HAP-1 (cell line): Measurements from ENCODE around the gene TMEM17.

Experiments
- DNase-seq, 2 experiments: peaks; one replicate each; pipeline ENCODE4 v3.0.0-alpha.2; 2016 to 2020; ENCODE audit warnings: low spot score in 2 of 2
- H3K27me3 ChIP-seq: fragments of 250-450 bp; sonication (Bioruptor Pico); 2 replicates; pipeline ENCODE4 v1.5.1; 2020; ENCODE audit warnings: low read depth, mild to moderate bottlenecking, moderate library complexity
- H3K36me3 ChIP-seq: fragments of 250-450 bp; sonication (Bioruptor Pico); replicated peaks from 2 replicates; pipeline ENCODE4 v1.5.1; 2020; ENCODE audit warnings: mild to moderate bottlenecking
- H3K4me1 ChIP-seq: fragments of 250-450 bp; sonication (Bioruptor Pico); 2 replicates; pipeline ENCODE4 v1.5.1; 2020; ENCODE audit warnings: mild to moderate bottlenecking
- H3K4me3 ChIP-seq: fragments of 250-450 bp; sonication (Bioruptor Pico); 2 replicates; pipeline ENCODE4 v1.5.1; 2020; ENCODE audit warnings: mild to moderate bottlenecking, moderate library complexity
- H3K9me3 ChIP-seq: fragments of 250-450 bp; sonication (Bioruptor Pico); 2 replicates; pipeline ENCODE4 v1.5.1; 2020; ENCODE audit warnings: mild to moderate bottlenecking, moderate library complexity
- in situ Hi-C: fragments of 300-500 bp; cut with MboI; formaldehyde crosslinking; loops from 3 replicates; pipeline ENCODE4 v1.14.3; 2020; ENCODE audit warnings: low sequenced_read_pairs, inconsistent platforms, mixed read lengths

Gene TMEM17

DNA sequence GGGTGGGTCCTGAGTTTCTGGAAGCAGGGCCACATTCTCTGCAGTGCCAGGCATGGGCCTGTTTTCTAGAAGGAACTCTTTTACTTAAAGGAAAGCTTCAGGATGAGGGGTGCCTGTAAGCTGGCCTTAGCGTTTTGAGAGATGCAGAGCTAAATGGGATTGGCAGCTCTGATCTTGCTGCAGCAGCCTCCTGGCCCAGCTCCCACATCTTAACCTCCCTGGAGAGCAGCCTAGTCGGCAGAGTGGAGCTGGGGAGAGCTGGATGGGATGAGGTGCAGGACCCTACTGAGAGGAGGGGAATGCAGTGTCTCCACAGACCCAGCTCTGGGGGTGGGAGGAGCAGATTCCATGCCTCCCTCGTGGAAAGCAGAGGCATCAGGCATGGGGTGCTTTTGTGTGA is 52.0 kb downstream of the TMEM17 start:
- in situ Hi-C loops, result loop anchor here (25.0 kb wide), 1 partner anchor 583 kb away; no protein-coding TSS in a partner anchor
- DNase-seq, result no peak

DNA sequence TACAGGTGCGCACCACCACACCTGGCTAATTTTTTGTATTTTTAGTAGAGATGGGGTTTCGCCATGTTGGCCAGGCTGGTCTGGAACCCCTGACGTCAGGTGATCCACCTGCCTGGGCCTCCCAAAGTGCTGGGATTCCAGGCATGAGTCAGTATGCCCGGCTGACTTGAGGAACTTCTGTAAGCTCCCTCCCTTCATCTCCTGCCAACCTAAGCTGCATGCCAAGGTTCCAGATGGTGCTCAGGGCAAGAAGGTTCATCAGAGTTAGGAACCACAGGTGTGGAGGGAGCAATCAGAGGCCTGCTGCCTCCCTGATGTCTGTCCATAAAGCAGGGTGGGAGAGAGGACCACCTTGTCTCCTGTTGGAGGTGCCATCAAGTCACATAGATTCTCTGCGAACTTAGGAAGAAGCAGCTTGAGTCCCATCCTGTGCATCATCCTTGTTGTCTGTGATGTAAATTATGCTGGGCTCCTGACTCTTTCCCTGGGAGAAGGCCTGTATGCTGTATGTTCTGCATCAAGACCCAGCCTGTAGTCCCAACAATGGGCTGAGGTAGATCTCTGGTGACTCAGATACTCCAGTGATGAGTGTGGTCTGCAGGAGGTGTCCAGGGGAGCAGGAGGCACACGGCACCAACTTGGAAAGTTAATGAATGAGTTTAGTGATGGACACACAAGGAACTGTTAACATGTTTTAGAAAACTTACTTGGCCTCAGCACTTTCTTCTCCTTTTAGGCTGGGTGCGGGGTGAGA is 53.1 kb downstream of the TMEM17 start:
- Histone ChIP-seq H3K36me3 (no peaks in the 10 kb centered on the region), H3K9me3 (no peaks in the 10 kb centered on the region), H3K4me3 (no peak overlapping the region), H3K4me1 (peaks cover 17% of the 10 kb centered on the region), H3K27me3 (no peaks in the 10 kb centered on the region)
- DNase-seq, result no peak
- in situ Hi-C loops, result loop anchor here (25.0 kb wide), 1 partner anchor 584 kb away; no protein-coding TSS in a partner anchor

More for the DNA sequence above, 52.0 kb downstream of the TMEM17 start:
- no peak overlapping the region for H3K4me3 ChIP-seq
- H3K9me3 ChIP-seq, result no peaks in the 10 kb centered on the region
- peaks cover 17% of the 10 kb centered on the region for H3K4me1 ChIP-seq
- no peaks in the 10 kb centered on the region for H3K27me3 ChIP-seq
- H3K36me3 ChIP-seq, result no peaks in the 10 kb centered on the region

DNA sequence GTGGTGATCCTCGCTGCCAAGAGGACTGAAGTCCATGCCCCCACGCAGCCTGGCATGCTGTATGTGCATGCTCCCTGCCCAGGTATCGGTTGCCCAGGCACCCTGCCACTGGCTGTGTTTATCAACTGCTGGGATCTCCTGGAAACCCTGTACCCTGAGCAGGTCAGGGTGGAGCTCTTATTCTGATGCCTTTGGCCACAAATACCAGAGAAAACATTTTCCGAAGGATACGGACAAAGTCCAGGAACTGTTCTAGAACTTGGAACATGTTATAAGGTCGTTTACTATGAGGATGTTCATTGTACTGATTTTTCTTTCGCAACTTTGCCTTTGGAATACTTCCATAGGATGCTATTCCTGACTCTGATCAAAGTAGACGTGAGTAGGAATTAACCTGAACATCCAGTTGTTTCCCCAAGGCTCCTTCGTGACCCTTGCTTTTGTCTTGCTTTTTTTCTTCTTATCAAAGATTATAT is 55.2 kb downstream of the TMEM17 start:
- no peaks in the 10 kb centered on the region for H3K9me3 ChIP-seq
- H3K36me3 ChIP-seq, result no peaks in the 10 kb centered on the region
- H3K27me3 ChIP-seq, result no peaks in the 10 kb centered on the region
- H3K4me1 ChIP-seq, result 0 out of 2 replicates have a peak, but pooled peaks cover 1% of the 10 kb centered on the region
- in situ Hi-C loops, result loop anchor here (25.0 kb wide), 1 partner anchor 587 kb away; no protein-coding TSS in a partner anchor
- no peak overlapping the region for H3K4me3 ChIP-seq
- DNase-seq, result no peak
